HL-60/S4 treated with retinoic acid at 250 ng/mL for 4 days and 3 days (cell line): ENCODE measurements around the gene BCL11A.

ENCODE experiments used
- in situ Hi-C: fragments of 300-500 bp; cut with MboI; formaldehyde crosslinking; loops from 2 replicates; pipeline ENCODE4 v1.7.0; 2022; ENCODE audit warnings: low sequenced_read_pairs

BCL11A gene

GRCh38 chr2:60472041-60472440 is 81.4 kb downstream of the BCL11A start:
- in situ Hi-C loops: no loop called here

GRCh38 chr2:60470340-60470739 is 83.1 kb downstream of the BCL11A start:
- in situ Hi-C loops: no loop called here

GRCh38 chr2:60469536-60470317 is 83.7 kb downstream of the BCL11A start:
- in situ Hi-C loops: no loop called here

GRCh38 chr2:60468382-60469085 is 84.9 kb downstream of the BCL11A start:
- in situ Hi-C loops: no loop called here

- in situ Hi-C loops: no loop called here
These were observed 87.2 kb downstream of the BCL11A start for GRCh38 chr2:60466161-60466702.

- in situ Hi-C loops: no loop called here
These were observed 87.7 kb downstream of the BCL11A start for GRCh38 chr2:60465736-60466135.

- in situ Hi-C loops: no loop called here
These were observed 90.2 kb downstream of the BCL11A start for GRCh38 chr2:60463249-60463648.

- in situ Hi-C loops: no loop called here
These were observed 91.9 kb downstream of the BCL11A start for GRCh38 chr2:60461421-60462108.

GRCh38 chr2:60460577-60461420 is 92.7 kb downstream of the BCL11A start:
- in situ Hi-C loops: no loop called here

GRCh38 chr2:60459851-60460250 is 93.6 kb downstream of the BCL11A start:
- in situ Hi-C loops: no loop called here

GRCh38 chr2:60456115-60456770 is 97.2 kb downstream of the BCL11A start:
- in situ Hi-C loops: no loop called here

- in situ Hi-C loops: no loop called here
These were observed 99.6 kb downstream of the BCL11A start for GRCh38 chr2:60453872-60454271.

GRCh38 chr2:60453301-60453700 is 100.2 kb downstream of the BCL11A start:
- in situ Hi-C loops: no loop called here

- in situ Hi-C loops: no loop called here
These were observed 103.0 kb downstream of the BCL11A start for GRCh38 chr2:60450488-60450887.

GRCh38 chr2:60447943-60448342 is 105.5 kb downstream of the BCL11A start:
- in situ Hi-C loops: no loop called here

GRCh38 chr2:60446413-60447267 is 106.8 kb downstream of the BCL11A start:
- in situ Hi-C loops: no loop called here

- in situ Hi-C loops: no loop called here
These were observed 107.7 kb downstream of the BCL11A start for GRCh38 chr2:60445684-60446179.

GRCh38 chr2:60442608-60443007 is 110.8 kb downstream of the BCL11A start:
- in situ Hi-C loops: no loop called here

- in situ Hi-C loops: no loop called here
These were observed 111.7 kb downstream of the BCL11A start for GRCh38 chr2:60441800-60442199.
